Fibroblast of lung (primary cell): ENCODE measurements around the gene CREBRF. TPM values are rescaled to one million over a fixed set of nuclear protein-coding genes. Genes with fewer than 3 reads are reported as not detected.
"Not testable (repeated sequence)": the region's sequence is repeated elsewhere in the genome, so short reads cannot be mapped to it uniquely, and the experiment has no call there.

Source experiments
- DNase-seq, 2 donors: peaks; one replicate each; pipeline versions ENCODE4 v3.0.0 to v3.0.0-alpha.2; 2010; ENCODE audit warnings: low read depth in 2 of 2
- H2AFZ ChIP-seq: 2 replicates; pipeline ENCODE4 v1.5.1; 2012; ENCODE audit warnings: low read length, control low read depth, inconsistent platforms
- H3K27ac ChIP-seq: 2 replicates; pipeline ENCODE4 v1.5.1; 2011; ENCODE audit warnings: low read length, control low read depth; ENCODE audit not compliant: insufficient read depth
- H3K27me3 ChIP-seq: 2 replicates; pipeline ENCODE4 v1.5.1; 2011; ENCODE audit warnings: mild to moderate bottlenecking, low read length; ENCODE audit not compliant: control insufficient read depth, insufficient read depth
- H3K36me3 ChIP-seq: 2 replicates; pipeline ENCODE4 v1.5.1; 2011; ENCODE audit warnings: low read length; ENCODE audit not compliant: control insufficient read depth, insufficient read depth
- H3K4me1 ChIP-seq: 2 replicates; pipeline ENCODE4 v1.5.1; 2011; ENCODE audit warnings: low read length; ENCODE audit not compliant: control insufficient read depth, insufficient read depth; ENCODE audit errors: extremely low read depth
- H3K4me2 ChIP-seq: 2 replicates; pipeline ENCODE4 v1.5.1; 2011; ENCODE audit warnings: low read length, control low read depth; ENCODE audit not compliant: insufficient read depth; ENCODE audit errors: extremely low read depth
- H3K4me3 ChIP-seq, 4 experiments: fragments of 200-600 bp in 1 of 4; sonication (generic) in 1 of 4; replicated peaks in 1 of 4; 2 replicates each; pipeline ENCODE4 v1.5.1; 2011 to 2016; ENCODE audit warnings: low read length in 4 of 4, low read depth in 3 of 4, mild to moderate bottlenecking in 3 of 4, control low read depth in 2 of 4, inconsistent platforms in 1 of 4, mixed read lengths in 1 of 4; ENCODE audit not compliant: insufficient read depth in 1 of 4; ENCODE audit errors: control extremely low read depth in 1 of 4
- H3K79me2 ChIP-seq: 2 replicates; pipeline ENCODE4 v1.5.1; 2012; ENCODE audit warnings: mild to moderate bottlenecking, low read length, inconsistent platforms; ENCODE audit not compliant: control insufficient read depth, insufficient read depth
- H3K9ac ChIP-seq: 2 replicates; pipeline ENCODE4 v1.5.1; 2011; ENCODE audit warnings: mild to moderate bottlenecking, low read length, control low read depth; ENCODE audit not compliant: insufficient read depth
- H3K9me3 ChIP-seq: 2 replicates; pipeline ENCODE4 v1.5.1; 2012; ENCODE audit warnings: low read depth, low read length; ENCODE audit not compliant: control insufficient read depth, insufficient read depth
- H4K20me1 ChIP-seq: 2 replicates; pipeline ENCODE4 v1.5.1; 2011; ENCODE audit warnings: low read length; ENCODE audit not compliant: control insufficient read depth, insufficient read depth; ENCODE audit errors: extremely low read depth
- CTCF ChIP-seq, 2 donors: IDR thresholded peaks in 1 of 2; conservative IDR thresholded peaks in 1 of 2; 1 replicate in 1 of 2; 2 replicates in 1 of 2; pipeline ENCODE4 v1.5.1; 2011 to 2012; ENCODE audit warnings: low read length in 2 of 2, control low read depth in 1 of 2, inconsistent platforms in 1 of 2, low read depth in 1 of 2, mild to moderate bottlenecking in 1 of 2
- EZH2 ChIP-seq: IDR thresholded peaks from 2 replicates; pipeline ENCODE4 v1.5.1; 2012; ENCODE audit warnings: low read length, control low read depth, mild to moderate bottlenecking; ENCODE audit errors: missing control alignments
- polyA plus RNA-seq, 2 donors: library from polyadenylated mRNA; depleted of rRNA in 1 of 2; stranded (reverse) in 1 of 2; unstranded in 1 of 2; fragments of >200 nt; gene quantifications; 2 replicates each; pipeline ENCODE4 v1.2.1, GENCODE V29; 2011 to 2012; ENCODE audit warnings: missing spikeins in 1 of 2
- total RNA-seq: library from RNA; depleted of rRNA; stranded (reverse); fragments of >200 nt; gene quantifications from 2 replicates; pipeline ENCODE4 v1.2.1, GENCODE V29; 2014

CREBRF gene
- total and polyA plus RNA-seq, 2 donors (not counting 1 experiment from before 2014, with no cell fraction given): 14.4 to 38.8 TPM

DNA sequence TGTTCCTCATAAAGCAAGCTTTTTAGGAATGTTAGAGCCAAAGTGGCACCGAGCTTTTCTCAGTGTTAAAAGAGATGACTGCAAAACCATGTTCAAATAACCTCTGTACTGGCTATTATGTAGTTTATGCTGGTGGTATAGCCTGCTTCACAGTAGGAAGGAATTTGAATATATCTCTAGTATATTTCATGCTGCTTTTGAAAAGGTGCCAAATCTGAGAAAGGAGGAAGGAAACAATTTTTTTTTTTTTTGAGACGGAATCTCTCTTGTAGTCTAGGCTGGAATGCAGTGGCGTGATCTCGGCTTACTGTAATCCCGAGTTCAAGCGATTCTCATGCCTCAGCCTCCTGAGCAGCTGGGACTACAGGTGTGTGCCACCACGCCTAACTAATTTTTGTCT, 13.5 kb downstream of the CREBRF start:
- H3K9ac ChIP-seq: no peak overlapping the region
- H3K4me1 ChIP-seq: no peaks in the 10 kb centered on the region
- H3K9me3 ChIP-seq: no peaks in the 10 kb centered on the region
- H3K4me2 ChIP-seq: no peak overlapping the region
- TF ChIP-seq CTCF (conservative IDR thresholded peaks at IDR 0.05 in 1 of 2, IDR thresholded peaks at IDR 0.05 in 1 of 2; ENCODE audit: low read depth in 1 of 2, low read length in 2 of 2) (no peak), EZH2 (no peak)
- DNase-seq: no peak
- no peaks in the 10 kb centered on the region for H3K79me2 ChIP-seq
- no peaks in the 10 kb centered on the region for H3K27me3 ChIP-seq
- no peak overlapping the region for H3K4me3 ChIP-seq
- no peak overlapping the region for H2AFZ ChIP-seq
- no peaks in the 10 kb centered on the region for H4K20me1 ChIP-seq
- H3K27ac ChIP-seq: no peak overlapping the region
- H3K36me3 ChIP-seq: no peaks in the 10 kb centered on the region

DNA sequence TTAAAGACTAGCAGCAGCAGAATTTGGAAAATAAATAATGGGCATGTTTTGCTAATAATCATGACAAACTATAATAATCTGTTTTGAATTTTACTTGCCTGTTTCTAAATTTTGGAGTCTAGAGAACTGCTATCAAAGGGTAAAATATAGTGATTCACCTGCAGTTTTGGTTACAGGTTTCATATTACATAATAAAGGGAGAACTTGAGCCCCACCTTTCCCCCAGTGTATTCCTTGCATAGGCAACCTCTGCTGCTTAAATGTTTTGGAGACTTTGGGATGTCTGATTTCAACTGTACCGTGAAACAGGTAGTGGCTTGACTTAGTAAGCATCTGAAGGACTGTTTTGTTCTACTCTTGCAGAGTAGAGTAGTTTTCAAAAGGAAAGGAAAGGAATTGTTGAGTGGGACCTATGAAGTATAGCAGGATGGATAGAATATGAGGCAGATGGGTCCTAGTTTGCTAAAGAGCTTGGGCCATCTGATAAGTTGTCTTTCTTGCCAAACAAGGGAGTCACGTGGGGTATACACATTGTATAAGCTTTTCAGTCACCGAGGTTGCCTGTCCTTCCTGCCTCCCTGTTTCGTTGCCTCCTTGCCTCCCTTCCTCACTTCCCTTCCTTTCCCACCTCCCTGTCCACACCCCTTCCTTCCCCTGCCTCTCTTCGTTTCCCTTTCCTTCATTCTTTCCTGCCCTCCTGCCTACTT, 19.1 kb downstream of the CREBRF start:
- TF ChIP-seq EZH2 (no peak), CTCF (conservative IDR thresholded peaks at IDR 0.05 in 1 of 2, IDR thresholded peaks at IDR 0.05 in 1 of 2; ENCODE audit: low read depth in 1 of 2, low read length in 2 of 2) (no peak)
- Histone ChIP-seq H3K4me3 (no peak overlapping the region), H3K9me3 (no peaks in the 10 kb centered on the region), H3K9ac (no peak overlapping the region), H3K79me2 (no peaks in the 10 kb centered on the region), H4K20me1 (no peaks in the 10 kb centered on the region), H3K27me3 (no peaks in the 10 kb centered on the region), H3K4me2 (no peak overlapping the region), H3K27ac (no peak overlapping the region), H3K4me1 (no peaks in the 10 kb centered on the region), H3K36me3 (no peaks in the 10 kb centered on the region), H2AFZ (no peak overlapping the region)
- no peak for DNase-seq

DNA sequence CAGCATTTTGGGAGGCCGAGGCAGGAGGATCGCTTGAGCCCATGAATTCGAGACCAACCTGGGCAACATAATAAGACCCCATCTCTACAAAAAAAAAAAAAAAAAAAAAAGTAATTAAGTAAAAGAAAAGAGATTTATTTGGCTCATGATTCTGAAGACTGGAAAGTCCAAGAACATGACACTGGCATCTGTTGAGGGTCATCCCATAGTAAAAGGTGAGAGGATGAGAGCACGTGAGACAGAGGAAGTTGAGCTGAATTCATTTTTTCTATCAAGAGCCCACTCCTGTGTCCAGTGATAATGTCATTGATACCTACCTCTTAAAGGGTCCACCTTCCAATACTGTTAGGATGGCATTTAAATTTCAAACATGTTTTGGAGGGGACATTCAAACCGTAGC, 19.8 kb downstream of the CREBRF start:
- H2AFZ ChIP-seq: no peak overlapping the region
- no peak overlapping the region for H3K4me3 ChIP-seq
- no peak overlapping the region for H3K4me2 ChIP-seq
- no peaks in the 10 kb centered on the region for H3K79me2 ChIP-seq
- no peaks in the 10 kb centered on the region for H3K36me3 ChIP-seq
- no peaks in the 10 kb centered on the region for H3K4me1 ChIP-seq
- TF ChIP-seq CTCF (conservative IDR thresholded peaks at IDR 0.05 in 1 of 2, IDR thresholded peaks at IDR 0.05 in 1 of 2; ENCODE audit: low read depth in 1 of 2, low read length in 2 of 2): no peak
- TF ChIP-seq EZH2: no peak
- no peaks in the 10 kb centered on the region for H3K9me3 ChIP-seq
- no peak overlapping the region for H3K9ac ChIP-seq
- H3K27me3 ChIP-seq: no peaks in the 10 kb centered on the region
- no peaks in the 10 kb centered on the region for H4K20me1 ChIP-seq
- H3K27ac ChIP-seq: no peak overlapping the region
- DNase-seq: no peak

DNA sequence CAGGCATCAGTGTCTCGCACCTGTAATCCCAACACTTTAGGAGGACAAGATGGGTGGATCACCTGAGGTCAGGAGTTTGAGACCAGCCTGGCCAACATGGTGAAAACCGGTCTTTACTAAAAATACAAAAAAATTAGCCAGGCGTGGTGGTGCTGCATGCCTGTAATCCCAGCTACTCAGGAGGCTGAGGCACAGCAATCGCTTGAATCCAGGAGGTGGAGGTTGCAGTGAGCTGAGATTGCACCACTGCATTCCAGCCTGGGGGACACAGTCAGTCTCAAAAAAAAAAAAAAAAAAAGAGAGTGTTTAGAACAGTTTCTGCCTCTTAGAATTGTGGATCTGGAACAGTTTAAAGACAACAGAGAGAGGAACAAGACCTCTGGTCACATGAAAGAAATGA, 20.3 kb downstream of the CREBRF start:
- not testable (repeated sequence) for H3K36me3 ChIP-seq, H3K9me3 ChIP-seq, DNase-seq, H3K27me3 ChIP-seq, H4K20me1 ChIP-seq, H3K4me1 ChIP-seq, H3K4me3 ChIP-seq, H3K4me2 ChIP-seq, H2AFZ ChIP-seq, H3K9ac ChIP-seq, H3K79me2 ChIP-seq, H3K27ac ChIP-seq
